Activated naive CD4-positive, alpha-beta T cell treated with anti-CD3 and anti-CD28 coated beads for 36 hours (primary cell): ENCODE results near the gene NEUROG1. TPM values are rescaled to one million over a fixed set of nuclear protein-coding genes. Genes with fewer than 3 reads are reported as not detected.

Source experiments
- CTCF ChIA-PET: fragments of 350-600 bp; sonication (Branson Sonifier 250); formaldehyde crosslinking; loops from one replicate; lab custom pipeline; 2021; ENCODE audit warnings: antibody characterized with exemption; lab: Charles Lee
- DNase-seq: peaks from one replicate; pipeline ENCODE4 v3.0.0-alpha.2; 2020
- H3K27ac Mint-ChIP-seq: one replicate; pipeline ENCODE4 v1.8.0; 2021; ENCODE audit warnings: mild to moderate bottlenecking, mixed read lengths
- H3K27me3 Mint-ChIP-seq: one replicate; pipeline ENCODE4 v1.8.0; 2021; ENCODE audit warnings: low read depth, mixed read lengths
- H3K36me3 Mint-ChIP-seq: one replicate; pipeline ENCODE4 v1.8.0; 2021; ENCODE audit warnings: low read depth, mixed read lengths
- H3K4me1 Mint-ChIP-seq: one replicate; pipeline ENCODE4 v1.8.0; 2021; ENCODE audit warnings: low read depth, mixed read lengths
- H3K4me3 Mint-ChIP-seq: one replicate; pipeline ENCODE4 v1.8.0; 2021; ENCODE audit warnings: mild to moderate bottlenecking, moderate library complexity, mixed read lengths
- H3K9me3 Mint-ChIP-seq: one replicate; pipeline ENCODE4 v1.8.0; 2021; ENCODE audit warnings: mixed read lengths
- intact Hi-C: fragments of 100-400 bp; cut with micrococcal nuclease; formaldehyde crosslinking; loops from one replicate; pipeline ENCODE4 v1.15.1; 2023
- total RNA-seq, 2 experiments: library from RNA; stranded (reverse); gene quantifications; one replicate each; pipeline ENCODE4 v1.2.3, GENCODE V29; 2021

NEUROG1 gene
- total RNA-seq, 2 experiments from 2014 or later, result not detected

GRCh38 chr5:135543485-135544304 lies 7.9 kb upstream of the NEUROG1 start:
- Mint-ChIP-seq H3K4me3 (peak overlapping the region; percentile 76), H3K36me3 (no peaks in the 10 kb centered on the region), H3K4me1 (peaks cover 10% of the 10 kb centered on the region), H3K27ac (no peak overlapping the region), H3K9me3 (no peaks in the 10 kb centered on the region), H3K27me3 (peaks cover 68% of the 10 kb centered on the region)
- DNase-seq, result peak; percentile 8
- CTCF ChIA-PET, result interaction anchor here (1.0 to 1.6 kb wide), 4 partner anchors 8 to 78 kb away, joined by 3 to 8 read pairs (median 3); no protein-coding TSS in a partner anchor
- intact Hi-C loops, result loop anchor here (2.0 kb wide), 1 partner anchor 53 kb away; no protein-coding TSS in a partner anchor

GRCh38 chr5:135543001-135543484 lies 7.3 kb upstream of the NEUROG1 start:
- CTCF ChIA-PET, result interaction anchor here (0.9 to 1.6 kb wide), 5 partner anchors 9 to 81 kb away, joined by 3 to 8 read pairs (median 3); no protein-coding TSS in a partner anchor
- H3K27ac Mint-ChIP-seq, result no peak overlapping the region
- intact Hi-C loops, result loop anchor here (2.0 kb wide), 1 partner anchor 52 kb away; no protein-coding TSS in a partner anchor
- peak overlapping the region; percentile 38 for H3K4me3 Mint-ChIP-seq
- no peaks in the 10 kb centered on the region for H3K9me3 Mint-ChIP-seq
- H3K4me1 Mint-ChIP-seq, result peaks cover 10% of the 10 kb centered on the region
- H3K36me3 Mint-ChIP-seq, result no peaks in the 10 kb centered on the region
- no peak for DNase-seq
- peaks cover 71% of the 10 kb centered on the region for H3K27me3 Mint-ChIP-seq

- H3K4me1 Mint-ChIP-seq, result peaks cover 10% of the 10 kb centered on the region
- no peak overlapping the region for H3K4me3 Mint-ChIP-seq
- no peak for DNase-seq
- no peaks in the 10 kb centered on the region for H3K36me3 Mint-ChIP-seq
- no peaks in the 10 kb centered on the region for H3K9me3 Mint-ChIP-seq
- intact Hi-C loops, result loop anchor here (2.0 kb wide), 1 partner anchor 51 kb away; no protein-coding TSS in a partner anchor
- no peak overlapping the region for H3K27ac Mint-ChIP-seq
- H3K27me3 Mint-ChIP-seq, result peaks cover 81% of the 10 kb centered on the region
- CTCF ChIA-PET, result interaction anchor here (0.9 to 1.6 kb wide), 6 partner anchors 20 to 79 kb away, joined by 3 to 8 read pairs (median 4); no protein-coding TSS in a partner anchor
Measured at GRCh38 chr5:135541807-135542502, 6.2 kb upstream of the NEUROG1 start.

- no peak for DNase-seq
- Mint-ChIP-seq H3K4me1 (peaks cover 21% of the 10 kb centered on the region), H3K9me3 (no peaks in the 10 kb centered on the region), H3K27me3 (peaks cover 79% of the 10 kb centered on the region), H3K4me3 (no peak overlapping the region), H3K36me3 (no peaks in the 10 kb centered on the region), H3K27ac (no peak overlapping the region)
- CTCF ChIA-PET, result no interaction called here
- intact Hi-C loops, result no loop called here
Measured at GRCh38 chr5:135539430-135540005, 3.8 kb upstream of the NEUROG1 start.

GRCh38 chr5:135538261-135538660 lies 2.5 kb upstream of the NEUROG1 start:
- peaks cover 85% of the 10 kb centered on the region for H3K27me3 Mint-ChIP-seq
- intact Hi-C loops, result no loop called here
- no peaks in the 10 kb centered on the region for H3K9me3 Mint-ChIP-seq
- CTCF ChIA-PET, result interaction anchor here (1.7 kb wide), 1 partner anchor 13 kb away, joined by 4 read pairs; no protein-coding TSS in a partner anchor
- H3K4me1 Mint-ChIP-seq, result peaks cover 16% of the 10 kb centered on the region
- no peak overlapping the region for H3K4me3 Mint-ChIP-seq
- H3K27ac Mint-ChIP-seq, result no peak overlapping the region
- no peaks in the 10 kb centered on the region for H3K36me3 Mint-ChIP-seq
- DNase-seq, result no peak

- no peaks in the 10 kb centered on the region for H3K36me3 Mint-ChIP-seq
- H3K4me3 Mint-ChIP-seq, result no peak overlapping the region
- DNase-seq, result no peak
- H3K27me3 Mint-ChIP-seq, result peaks cover 84% of the 10 kb centered on the region
- H3K9me3 Mint-ChIP-seq, result no peaks in the 10 kb centered on the region
- intact Hi-C loops, result no loop called here
- peaks cover 12% of the 10 kb centered on the region for H3K4me1 Mint-ChIP-seq
- no peak overlapping the region for H3K27ac Mint-ChIP-seq
- CTCF ChIA-PET, result interaction anchor here (0.6 to 1.7 kb wide), 5 partner anchors 10 to 209 kb away, joined by 3 to 4 read pairs (median 4); no protein-coding TSS in a partner anchor
Measured at GRCh38 chr5:135537745-135538144, 2.0 kb upstream of the NEUROG1 start.

- H3K27ac Mint-ChIP-seq, result no peak overlapping the region
- H3K9me3 Mint-ChIP-seq, result no peaks in the 10 kb centered on the region
Measured at GRCh38 chr5:135537271-135537670, 1.5 kb upstream of the NEUROG1 start.

GRCh38 chr5:135535420-135535819 lies 344 bp downstream of the NEUROG1 start:
- intact Hi-C loops, result no loop called here
- Mint-ChIP-seq H3K4me1 (peaks cover 12% of the 10 kb centered on the region), H3K36me3 (no peaks in the 10 kb centered on the region), H3K9me3 (no peaks in the 10 kb centered on the region), H3K4me3 (no peak overlapping the region), H3K27me3 (peaks cover 74% of the 10 kb centered on the region), H3K27ac (no peak overlapping the region)
- DNase-seq, result no peak
- CTCF ChIA-PET, result no interaction called here

More at GRCh38 chr5:135537271-135537670, 1.5 kb upstream of the NEUROG1 start:
- H3K4me3 Mint-ChIP-seq, result no peak overlapping the region
- intact Hi-C loops, result no loop called here
- peaks cover 12% of the 10 kb centered on the region for H3K4me1 Mint-ChIP-seq
- H3K36me3 Mint-ChIP-seq, result no peaks in the 10 kb centered on the region
- CTCF ChIA-PET, result interaction anchor here (0.6 to 1.7 kb wide), 5 partner anchors 11 to 209 kb away, joined by 3 to 4 read pairs (median 4); no protein-coding TSS in a partner anchor
- DNase-seq, result no peak
- peaks cover 82% of the 10 kb centered on the region for H3K27me3 Mint-ChIP-seq

- H3K27me3 Mint-ChIP-seq, result peaks cover 72% of the 10 kb centered on the region
- DNase-seq, result no peak
- H3K4me1 Mint-ChIP-seq, result peaks cover 12% of the 10 kb centered on the region
- CTCF ChIA-PET, result no interaction called here
- H3K4me3 Mint-ChIP-seq, result no peak overlapping the region
- no peaks in the 10 kb centered on the region for H3K9me3 Mint-ChIP-seq
- no peak overlapping the region for H3K27ac Mint-ChIP-seq
- H3K36me3 Mint-ChIP-seq, result no peaks in the 10 kb centered on the region
- intact Hi-C loops, result no loop called here
Measured at GRCh38 chr5:135534609-135535419, 950 bp downstream of the NEUROG1 start.

- CTCF ChIA-PET, result no interaction called here
- no peak for DNase-seq
- no peak overlapping the region for H3K4me3 Mint-ChIP-seq
- intact Hi-C loops, result no loop called here
- H3K27ac Mint-ChIP-seq, result no peak overlapping the region
- peaks cover 12% of the 10 kb centered on the region for H3K4me1 Mint-ChIP-seq
- H3K27me3 Mint-ChIP-seq, result peaks cover 65% of the 10 kb centered on the region
- no peaks in the 10 kb centered on the region for H3K36me3 Mint-ChIP-seq
- no peaks in the 10 kb centered on the region for H3K9me3 Mint-ChIP-seq
Measured at GRCh38 chr5:135533794-135534193, 2.0 kb downstream of the NEUROG1 start.

- Mint-ChIP-seq H3K4me1 (peaks cover 12% of the 10 kb centered on the region), H3K36me3 (no peaks in the 10 kb centered on the region), H3K9me3 (no peaks in the 10 kb centered on the region), H3K4me3 (no peak overlapping the region), H3K27ac (no peak overlapping the region), H3K27me3 (peaks cover 61% of the 10 kb centered on the region)
- intact Hi-C loops, result no loop called here
- no peak for DNase-seq
- CTCF ChIA-PET, result interaction anchor here (1.1 kb wide), 1 partner anchor 20 kb away, joined by 7 read pairs; no protein-coding TSS in a partner anchor
Measured at GRCh38 chr5:135533334-135533733, 2.4 kb downstream of the NEUROG1 start.
